HepG2 (cell line): ENCODE results near the gene SASH3. TPM values are rescaled to one million over a fixed set of nuclear protein-coding genes. Genes with fewer than 3 reads are reported as not detected.

Experiments
- ATAC-seq: fragments of 200-7000 bp; cut with Tn5 transposase; 3 replicates; pipeline ENCODE4 v1.9.1; 2020; ENCODE audit warnings: mild to moderate bottlenecking, moderate library complexity
- BruUV-seq: library from RNA; stranded (reverse); fragments of 400-500 nt; replicated peaks from 2 replicates; lab custom pipeline; 2021; lab: Mats Ljungman, UMichigan
- CTCF ChIA-PET: fragments of 300-600 bp; formaldehyde crosslinking; extraction: SDS; loops from one replicate; lab custom pipeline; 2021; ENCODE audit warnings: low total read pairs, inconsistent platforms, low intra/inter-chr PET ratio; lab: Yijun Ruan, JAX
- POLR2A ChIA-PET: fragments of 350-600 bp; sonication (Branson Sonifier 250); formaldehyde crosslinking; loops from one replicate; lab custom pipeline; 2020; ENCODE audit warnings: antibody characterized with exemption, inconsistent platforms; lab: Yijun Ruan, JAX
- DNase-seq: peaks from one replicate; pipeline ENCODE4 v3.0.0-alpha.2; 2015; ENCODE audit warnings: low spot score
- FAIRE-seq: peaks from 3 replicates; lab custom pipeline; 2011; peaks lifted over from hg19 to GRCh38; lab: Jason Lieb, UNC
- H2AFZ ChIP-seq: one replicate; pipeline ENCODE4 v1.6.1; 2011; ENCODE audit warnings: low read length, inconsistent platforms
- H3K27ac ChIP-seq: fragments of 300-600 bp; 3 replicates; pipeline ENCODE4 v1.8.0; 2011; ENCODE audit warnings: mixed run types, mild to moderate bottlenecking, mixed read lengths, low read length, inconsistent platforms; ENCODE audit not compliant: insufficient read depth; ENCODE audit errors: extremely low read length
- H3K27me3 ChIP-seq, 2 experiments: fragments of 200-600 bp in 1 of 2; 2 replicates in 1 of 2; 3 replicates in 1 of 2; pipeline versions ENCODE4 v1.6.0 to v1.8.0; 2011; ENCODE audit warnings: low read length in 2 of 2, mild to moderate bottlenecking in 2 of 2, moderate library complexity in 2 of 2, inconsistent platforms in 1 of 2; ENCODE audit not compliant: insufficient read depth in 2 of 2, control insufficient read depth in 1 of 2
- H3K36me3 ChIP-seq, 2 experiments: fragments of 200-600 bp in 1 of 2; replicated peaks in 1 of 2; 2 replicates in 1 of 2; 3 replicates in 1 of 2; pipeline versions ENCODE4 v1.5.1 to v1.8.0; 2011; ENCODE audit warnings: low read length in 2 of 2, inconsistent platforms in 1 of 2; ENCODE audit not compliant: insufficient read depth in 2 of 2, control insufficient read depth in 1 of 2
- H3K4me1 ChIP-seq: 2 replicates; pipeline ENCODE4 v1.5.1; 2012; ENCODE audit warnings: low read length, inconsistent platforms; ENCODE audit not compliant: insufficient read depth
- H3K4me2 ChIP-seq: 2 replicates; pipeline ENCODE4 v1.6.0; 2011; ENCODE audit warnings: low read depth, low read length, inconsistent platforms
- H3K4me3 ChIP-seq, 3 experiments: fragments of 200-600 bp in 1 of 3; sonication (generic), shearing (Covaris generic) in 1 of 3; replicated peaks in 1 of 3; 2 replicates each; pipeline ENCODE4 v1.5.1; 2011 to 2016; ENCODE audit warnings: low read length in 3 of 3, inconsistent platforms in 2 of 3, low read depth in 2 of 3, mild to moderate bottlenecking in 2 of 3, control low read depth in 1 of 3, mixed read lengths in 1 of 3; ENCODE audit not compliant: insufficient read depth in 1 of 3
- H3K79me2 ChIP-seq: one replicate; pipeline ENCODE4 v1.6.1; 2011; ENCODE audit warnings: low read length, inconsistent platforms; ENCODE audit not compliant: insufficient read depth
- H3K9ac ChIP-seq: 2 replicates; pipeline ENCODE4 v1.6.0; 2011; ENCODE audit warnings: mild to moderate bottlenecking, low read depth, low read length, inconsistent platforms; ENCODE audit not compliant: insufficient read depth
- H3K9me3 ChIP-seq: 2 replicates; pipeline ENCODE4 v1.5.1; 2012; ENCODE audit warnings: mild to moderate bottlenecking, low read length
- H4K20me1 ChIP-seq: 2 replicates; pipeline ENCODE4 v1.6.0; 2011; ENCODE audit warnings: inconsistent platforms, mild to moderate bottlenecking, low read length, moderate library complexity; ENCODE audit not compliant: insufficient read depth
- ASH2L ChIP-seq: fragments of 300-600, 200-600 bp; sonication (generic); IDR thresholded peaks from 2 replicates; pipeline ENCODE4 v1.7.0; 2017; ENCODE audit warnings: low read depth, mild to moderate bottlenecking, moderate library complexity, mixed read lengths, low read length; ENCODE audit not compliant: insufficient read length
- HIC2 ChIP-seq: sonication (generic); formaldehyde crosslinking; IDR thresholded peaks from 2 replicates; pipeline ENCODE4 v1.9.0; 2022; ENCODE audit warnings: low read depth, missing genetic modification reagents
- HNF4A ChIP-seq: sonication (generic); formaldehyde crosslinking; IDR thresholded peaks from 2 replicates; pipeline ENCODE4 v1.4.0; 2020; ENCODE audit warnings: missing genetic modification reagents
- HNF4G ChIP-seq, 2 experiments: sonication (generic) in 1 of 2; formaldehyde crosslinking in 1 of 2; IDR thresholded peaks; 2 replicates each; pipeline versions ENCODE4 v1.4.0 to v1.6.1; 2011 to 2020; ENCODE audit warnings: borderline replicate concordance in 2 of 2, low read depth in 2 of 2, mild to moderate bottlenecking in 2 of 2, low read length in 1 of 2, missing genetic modification reagents in 1 of 2, moderate library complexity in 1 of 2
- HNRNPK ChIP-seq: fragments of 200-400 bp; formaldehyde crosslinking; IDR thresholded peaks from 2 replicates; pipeline ENCODE4 v1.6.1; 2018; ENCODE audit warnings: low read length, low read depth, moderate library complexity, mild to moderate bottlenecking; ENCODE audit not compliant: poor library complexity, severe bottlenecking
- IRF2 ChIP-seq: IDR thresholded peaks from 2 replicates; pipeline ENCODE4 v1.6.1; 2018; ENCODE audit warnings: missing genetic modification reagents, missing compliant biosample characterization
- ZMYM3 ChIP-seq: sonication (generic); formaldehyde crosslinking; IDR thresholded peaks from 2 replicates; pipeline ENCODE4 v1.5.1; 2020; ENCODE audit warnings: mild to moderate bottlenecking, missing genetic modification reagents
- ZNF441 ChIP-seq: sonication (generic); formaldehyde crosslinking; IDR thresholded peaks from 2 replicates; pipeline ENCODE4 v1.7.0; 2021; ENCODE audit warnings: missing genetic modification reagents, borderline replicate concordance
- ZNF629 ChIP-seq: sonication (generic); formaldehyde crosslinking; conservative IDR thresholded peaks from 2 replicates; pipeline ENCODE4 v1.5.0; 2020; ENCODE audit warnings: missing genetic modification reagents
- WGBS: methylation state at CpG from one replicate; pipeline ENCODE4 v1.1.6; 2017; ENCODE audit warnings: low lambda C conversion rate; 5-methylcytosine and 5-hydroxymethylcytosine counted together
- in situ Hi-C: cut with HindIII; loops from 2 replicates; pipeline ENCODE4 v1.10.0; 2017; ENCODE audit warnings: low pct_unique_long_range_greater_than_20kb; ENCODE audit not compliant: extremely low pct_ligation_motif_present
- intact Hi-C: fragments of 100-400 bp; cut with micrococcal nuclease; formaldehyde crosslinking; loops from one replicate; pipeline ENCODE4 v1.10.0; 2022; ENCODE audit not compliant: unreplicated experiment
- polyA plus RNA-seq, 8 experiments: library from polyadenylated mRNA; depleted of rRNA in 3 of 8; stranded (reverse) in 7 of 8; unstranded in 1 of 8; fragments of >200 nt; fragmentation: Illumina TruSeq in 4 of 8; extraction: Trizol in 4 of 8; gene quantifications; 2 replicates each; pipeline versions ENCODE4 v1.2.1 to v1.2.3, GENCODE V29; 2011 to 2016; ENCODE audit warnings: low read depth in 4 of 8, missing spikeins in 1 of 8, mixed read lengths in 1 of 8; ENCODE audit not compliant: insufficient read depth in 1 of 8
- total RNA-seq, 5 experiments: library from RNA; depleted of rRNA; stranded (reverse); fragments of >200 nt; fragmentation: Illumina TruSeq; extraction: Trizol; gene quantifications; 2 replicates each; pipeline ENCODE4 v1.2.3, GENCODE V29; 2016; ENCODE audit warnings: low read depth in 1 of 5
- TF ChIP-seq, protein P1 (sequence below): sonication (generic); formaldehyde crosslinking; IDR thresholded peaks from 2 replicates; pipeline ENCODE4 v1.5.0; 2020; ENCODE audit warnings: mild to moderate bottlenecking, low read depth, missing genetic modification reagents, borderline replicate concordance

The SASH3 gene
- total and polyA plus RNA-seq, 2 of the 13 experiments (the other 11 are each of a cell fraction or from before 2014, with no cell fraction given): 0.08 TPM; not detected in 1

DNA sequence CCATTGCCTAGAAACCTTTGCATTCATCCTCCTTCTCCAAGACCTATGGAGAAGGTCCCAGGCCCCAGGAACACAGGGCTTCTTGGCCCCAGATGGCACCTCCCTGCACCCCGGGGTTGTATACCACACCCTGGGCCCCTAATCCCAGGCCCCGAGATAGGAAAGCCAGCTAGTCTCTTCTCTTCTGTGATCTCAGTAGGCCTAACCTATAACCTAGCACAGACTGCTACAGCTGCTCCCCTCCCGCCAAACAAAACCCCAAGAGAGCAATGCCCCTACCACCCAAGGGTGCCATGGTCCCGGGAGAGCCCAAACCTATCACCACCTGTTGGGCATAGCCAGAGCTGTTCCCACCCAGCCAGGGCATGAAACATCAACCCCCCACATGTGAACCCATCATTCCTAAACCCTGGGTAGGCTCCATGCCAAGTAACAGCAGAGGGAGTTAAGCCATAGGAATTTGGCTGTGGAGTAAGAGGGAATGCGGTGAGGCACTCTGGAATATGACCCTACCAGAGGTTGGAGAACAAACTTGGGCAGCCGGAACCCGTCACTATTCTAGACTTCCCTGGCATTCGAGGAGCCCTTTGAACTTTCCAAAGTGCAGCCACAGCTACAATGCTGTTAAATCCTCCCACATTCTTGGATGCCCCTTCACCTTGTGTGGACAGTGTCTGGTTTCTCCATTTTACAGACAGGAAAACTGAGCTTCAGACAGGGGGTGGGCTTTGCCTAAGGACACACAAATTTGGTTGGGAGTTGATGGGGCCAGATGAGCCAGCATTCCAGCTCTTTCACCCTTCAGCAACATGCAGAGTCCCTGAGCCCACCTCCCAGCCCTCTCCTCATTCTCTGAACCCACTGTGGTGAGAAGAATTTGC, 10.9 kb upstream of the SASH3 start:
- Histone ChIP-seq H3K27ac (no peak overlapping the region), H4K20me1 (no peaks in the 10 kb centered on the region), H3K79me2 (no peaks in the 10 kb centered on the region), H3K27me3 (no peaks in the 10 kb centered on the region), H3K4me1 (peaks cover 44% of the 10 kb centered on the region), H3K4me2 (peak overlapping the region; percentile 18; the same call in 1 of the 2 replicates), H3K9me3 (no peaks in the 10 kb centered on the region), H3K4me3 (no peak overlapping the region), H3K36me3 (no peaks in the 10 kb centered on the region)
- ChIA-PET CTCF (no interaction called here), POLR2A (no interaction called here)
- DNase-seq (peak; percentile 47), ATAC-seq (peak; percentile 75), FAIRE-seq (no peak)
- WGBS: 0% methylated on average over 1 of the region's 8 CpGs
- in situ Hi-C loops (no loop called here), intact Hi-C loops (no loop called here)
- TF ChIP-seq HNF4G (IDR thresholded peaks at IDR 0.05; ENCODE audit: borderline replicate concordance, low read depth, low read length): peak; percentile 15; the same call in 1 of the 2 replicates
- no peak for TF ChIP-seq HNF4G (CRISPR knock-in tag; IDR thresholded peaks at IDR 0.05; ENCODE audit: borderline replicate concordance, low read depth)
- TF ChIP-seq IRF2 (CRISPR knock-in tag): no peak
- TF ChIP-seq ZMYM3 (CRISPR knock-in tag): peak; percentile 56; the same call in 1 of the 2 replicates
- no peak for TF ChIP-seq HNRNPK
- TF ChIP-seq ZNF629 (CRISPR knock-in tag): peak; percentile 84
- TF ChIP-seq, protein P1, sequence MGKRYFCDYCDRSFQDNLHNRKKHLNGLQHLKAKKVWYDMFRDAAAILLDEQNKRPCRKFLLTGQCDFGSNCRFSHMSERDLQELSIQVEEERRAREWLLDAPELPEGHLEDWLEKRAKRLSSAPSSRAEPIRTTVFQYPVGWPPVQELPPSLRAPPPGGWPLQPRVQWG: no peak
- TF ChIP-seq ZNF441 (CRISPR knock-in tag): no peak
- no peak for TF ChIP-seq ASH2L
- peak; percentile 30; the same call in 1 of the 2 replicates for TF ChIP-seq HNF4A (CRISPR knock-in tag)
- TF ChIP-seq HIC2 (CRISPR knock-in tag): peak; percentile 27; the same call in 1 of the 2 replicates
- TF ChIP-seq, all 625 proteins: peak for 5
- no peak overlapping the region for H2AFZ ChIP-seq
- no peak overlapping the region for H3K9ac ChIP-seq
- no TSS peak for BruUV-seq
